Measurements from ENCODE around the gene GABRG3. TPM values are rescaled to one million over a fixed set of nuclear protein-coding genes. Genes with fewer than 3 reads are reported as not detected.

Gene GABRG3
- total and polyA plus RNA-seq, 2 experiments from 2014 or later = 0.10 to 1.4 TPM

GRCh38 chr15:26936502-26936901 lies 34.5 kb upstream of the GABRG3 start:
- no peak overlapping the region for H3K27ac ChIP-seq (ENCODE audit: low read depth)
- H3K79me2 ChIP-seq (replicated peaks; ENCODE audit: insufficient read depth) = no peaks in the 10 kb centered on the region
- H2AFZ ChIP-seq = no peak overlapping the region
- peaks cover 3% of the 10 kb centered on the region for H3K27me3 Mint-ChIP-seq (ENCODE audit: insufficient read depth, low read depth, poor library complexity)
- TF ChIP-seq ZNF462 (CRISPR knock-in tag; IDR thresholded peaks at IDR 0.05) (no peak), ETS1 (IDR thresholded peaks at IDR 0.05) (no peak), JUNB (IDR thresholded peaks at IDR 0.05; ENCODE audit: unreplicated experiment) (no peak), EZH2 (IDR thresholded peaks at IDR 0.05; ENCODE audit: low read depth, unreplicated experiment) (no peak), ZNF114 (CRISPR knock-in tag; IDR thresholded peaks at IDR 0.05) (no peak), CTCF (conservative IDR thresholded peaks at IDR 0.05; ENCODE audit: low read depth in 2 of 2) (no peak), POLR2AphosphoS5 (IDR thresholded peaks at IDR 0.05; ENCODE audit: low read depth) (no peak), STAT1 (IDR thresholded peaks at IDR 0.05; ENCODE audit: unreplicated experiment) (no peak), EZH2phosphoT487 (IDR thresholded peaks at IDR 0.05; ENCODE audit: unreplicated experiment) (no peak), REST (IDR thresholded peaks at IDR 0.05; ENCODE audit: unreplicated experiment) (no peak), CREB1 (CRISPR knock-in tag; IDR thresholded peaks at IDR 0.05; ENCODE audit: low read depth) (no peak), ZNF331 (CRISPR knock-in tag; IDR thresholded peaks at IDR 0.05; ENCODE audit: low read depth) (no peak), NANOG (IDR thresholded peaks at IDR 0.05; ENCODE audit: borderline replicate concordance) (no peak)
- no peak overlapping the region for H3K27ac Mint-ChIP-seq
- ATAC-seq = no peak
- no peaks in the 10 kb centered on the region for H3F3A ChIP-seq (replicated peaks; ENCODE audit: low read depth)
- H3K9me3 Mint-ChIP-seq = no peaks in the 10 kb centered on the region
- DNase-seq (ENCODE audit: low spot score) = no peak
- H3K4me1 Mint-ChIP-seq = no peaks in the 10 kb centered on the region
- H3K4me2 ChIP-seq = no peak overlapping the region
- H3K36me3 ChIP-seq (ENCODE audit: insufficient read depth) = no peaks in the 10 kb centered on the region
- peaks cover 4% of the 10 kb centered on the region for H3K9me2 ChIP-seq (ENCODE audit: insufficient read depth)
- H3K4me1 ChIP-seq (ENCODE audit: insufficient read depth) = no peaks in the 10 kb centered on the region
- peaks cover 2% of the 10 kb centered on the region; the same call in 2 of the 3 replicates for H3K36me3 Mint-ChIP-seq (ENCODE audit: low read depth)
- H4K20me1 ChIP-seq (replicated peaks; ENCODE audit: insufficient read depth) = no peaks in the 10 kb centered on the region
- H3K4me3 Mint-ChIP-seq = no peak overlapping the region
- no peaks in the 10 kb centered on the region for H3K27me3 ChIP-seq (ENCODE audit: insufficient read depth)
- H3K4me3 ChIP-seq = no peak overlapping the region

All from GM23338 (cell line).